Superior temporal gyrus (tissue), 1 donor: ENCODE data around the gene AGTRAP.

Experiments
- DNase-seq: peaks from one replicate; pipeline ENCODE4 v3.0.0-alpha.2; 2016; ENCODE audit errors: extremely low spot score

The AGTRAP gene

GRCh38 chr1:11706292-11706691, 29.6 kb upstream of the AGTRAP start:
- no peak for DNase-seq

GRCh38 chr1:11707621-11708276, 28.2 kb upstream of the AGTRAP start:
- DNase-seq: no peak

GRCh38 chr1:11708554-11709350, 27.2 kb upstream of the AGTRAP start:
- DNase-seq: no peak

- DNase-seq: no peak
Measured at GRCh38 chr1:11711490-11711889, 24.4 kb upstream of the AGTRAP start.

- no peak for DNase-seq
Measured at GRCh38 chr1:11712285-11712684, 23.7 kb upstream of the AGTRAP start.

GRCh38 chr1:11713095-11713494, 22.8 kb upstream of the AGTRAP start:
- no peak for DNase-seq

- DNase-seq: peak; percentile 68
Measured at GRCh38 chr1:11714831-11715575, 20.9 kb upstream of the AGTRAP start.

- peak; percentile 93 for DNase-seq
Measured at GRCh38 chr1:11719313-11720032, 16.5 kb upstream of the AGTRAP start.

- no peak for DNase-seq
Measured at GRCh38 chr1:11720033-11720376, 15.9 kb upstream of the AGTRAP start.

GRCh38 chr1:11720525-11720924, 15.4 kb upstream of the AGTRAP start:
- DNase-seq: no peak

- no peak for DNase-seq
Measured at GRCh38 chr1:11721311-11721710, 14.6 kb upstream of the AGTRAP start.

GRCh38 chr1:11722538-11722937, 13.4 kb upstream of the AGTRAP start:
- DNase-seq: no peak

GRCh38 chr1:11725616-11726015, 10.3 kb upstream of the AGTRAP start:
- DNase-seq: no peak

- DNase-seq: no peak
Measured at GRCh38 chr1:11727119-11727518, 8.8 kb upstream of the AGTRAP start.

- no peak for DNase-seq
Measured at GRCh38 chr1:11728126-11728806, 7.7 kb upstream of the AGTRAP start.

GRCh38 chr1:11729155-11729497, 6.8 kb upstream of the AGTRAP start:
- no peak for DNase-seq

GRCh38 chr1:11729498-11730428, 6.2 kb upstream of the AGTRAP start:
- DNase-seq: no peak

- peak; percentile 35 for DNase-seq
Measured at GRCh38 chr1:11730429-11730891, 5.5 kb upstream of the AGTRAP start.

- peak; percentile 92 for DNase-seq
Measured at GRCh38 chr1:11731691-11732283, 4.1 kb upstream of the AGTRAP start.

GRCh38 chr1:11733306-11733705, 2.6 kb upstream of the AGTRAP start:
- no peak for DNase-seq
